H9 (cell line): ENCODE data around the gene GAK. TPM values are rescaled to one million over a fixed set of nuclear protein-coding genes. Genes with fewer than 3 reads are reported as not detected.

Experiments used
- DNase-seq: peaks from one replicate; pipeline ENCODE4 v3.0.0-alpha.2; 2017
- H2AFZ ChIP-seq: one replicate; pipeline ENCODE4 v1.6.1; 2013; ENCODE audit warnings: mild to moderate bottlenecking, low read length, control low read depth, moderate library complexity
- H2AK5ac ChIP-seq: 2 replicates; pipeline ENCODE4 v1.6.1; 2013; ENCODE audit warnings: low read length, control low read depth, mixed read lengths; ENCODE audit not compliant: insufficient read length
- H2BK120ac ChIP-seq: one replicate; pipeline ENCODE4 v1.6.1; 2013; ENCODE audit warnings: low read depth, mild to moderate bottlenecking, low read length, control low read depth, inconsistent platforms; ENCODE audit not compliant: poor library complexity, severe bottlenecking
- H2BK12ac ChIP-seq: 2 replicates; pipeline ENCODE4 v1.6.1; 2013; ENCODE audit warnings: low read length, control low read depth, mixed read lengths, low read depth; ENCODE audit not compliant: insufficient read length
- H2BK15ac ChIP-seq: 2 replicates; pipeline ENCODE4 v1.6.1; 2013; ENCODE audit warnings: low read depth, low read length, control low read depth
- H2BK20ac ChIP-seq: one replicate; pipeline ENCODE4 v1.6.1; 2013; ENCODE audit warnings: low read depth, mild to moderate bottlenecking, low read length, control low read depth, inconsistent platforms; ENCODE audit not compliant: poor library complexity, severe bottlenecking
- H2BK5ac ChIP-seq: 2 replicates; pipeline ENCODE4 v1.6.1; 2013; ENCODE audit warnings: low read length, control low read depth, mixed read lengths; ENCODE audit not compliant: insufficient read length
- H3K14ac ChIP-seq: 2 replicates; pipeline ENCODE4 v1.6.1; 2013; ENCODE audit warnings: low read length, control low read depth; ENCODE audit not compliant: insufficient read depth
- H3K18ac ChIP-seq: 2 replicates; pipeline ENCODE4 v1.6.1; 2013; ENCODE audit warnings: low read depth, mild to moderate bottlenecking, mixed read lengths, low read length, control low read depth; ENCODE audit not compliant: insufficient read length
- H3K23ac ChIP-seq: 2 replicates; pipeline ENCODE4 v1.6.1; 2013; ENCODE audit warnings: low read length, control low read depth, mixed read lengths, low read depth; ENCODE audit not compliant: insufficient read length
- H3K23me2 ChIP-seq: 2 replicates; pipeline ENCODE4 v1.6.1; 2013; ENCODE audit warnings: low read depth, mild to moderate bottlenecking, mixed read lengths, low read length, control low read depth; ENCODE audit not compliant: insufficient read length, poor library complexity, severe bottlenecking
- H3K27ac ChIP-seq: 2 replicates; pipeline ENCODE4 v1.5.1; 2013; ENCODE audit warnings: low read length, control low read depth, mixed read lengths, low read depth; ENCODE audit not compliant: insufficient read length
- H3K27me3 ChIP-seq: 2 replicates; pipeline ENCODE4 v1.6.1; 2013; ENCODE audit warnings: low read length, control low read depth, inconsistent platforms; ENCODE audit not compliant: insufficient read depth
- H3K4ac ChIP-seq: 2 replicates; pipeline ENCODE4 v1.6.1; 2013; ENCODE audit warnings: low read depth, mild to moderate bottlenecking, control low read depth, inconsistent platforms, low read length, moderate library complexity
- H3K4me1 ChIP-seq: 2 replicates; pipeline ENCODE4 v1.6.1; 2013; ENCODE audit warnings: low read length, control low read depth, inconsistent platforms; ENCODE audit not compliant: insufficient read depth
- H3K4me2 ChIP-seq: 2 replicates; pipeline ENCODE4 v1.6.1; 2013; ENCODE audit warnings: low read length, control low read depth, mixed read lengths; ENCODE audit not compliant: insufficient read length, insufficient read depth
- H3K56ac ChIP-seq: 2 replicates; pipeline ENCODE4 v1.6.1; 2013; ENCODE audit warnings: low read depth, mild to moderate bottlenecking, mixed read lengths, low read length, control low read depth; ENCODE audit not compliant: insufficient read length
- H3K79me1 ChIP-seq: 2 replicates; pipeline ENCODE4 v1.6.1; 2013; ENCODE audit warnings: low read depth, mild to moderate bottlenecking, moderate library complexity, low read length, control low read depth, inconsistent platforms; ENCODE audit not compliant: insufficient read depth, poor library complexity, severe bottlenecking
- H3K79me2 ChIP-seq: 2 replicates; pipeline ENCODE4 v1.6.1; 2013; ENCODE audit warnings: low read length, control low read depth, inconsistent platforms; ENCODE audit not compliant: insufficient read depth
- H3K9ac ChIP-seq: 2 replicates; pipeline ENCODE4 v1.6.1; 2013; ENCODE audit warnings: low read length, control low read depth, mixed read lengths; ENCODE audit not compliant: insufficient read length; ENCODE audit errors: extremely low read depth
- H3K9me3 ChIP-seq: one replicate; pipeline ENCODE4 v1.6.1; 2013; ENCODE audit warnings: low read depth, low read length, inconsistent platforms; ENCODE audit not compliant: control insufficient read depth
- H3T11ph ChIP-seq: one replicate; pipeline ENCODE4 v1.6.1; 2013; ENCODE audit warnings: mild to moderate bottlenecking, low read length, control low read depth, inconsistent platforms
- H4K20me1 ChIP-seq: one replicate; pipeline ENCODE4 v1.6.1; 2013; ENCODE audit not compliant: control insufficient read depth, insufficient read length, insufficient read depth
- H4K5ac ChIP-seq: 2 replicates; pipeline ENCODE4 v1.6.1; 2013; ENCODE audit warnings: low read depth, mild to moderate bottlenecking, mixed read lengths, low read length, control low read depth; ENCODE audit not compliant: insufficient read length
- H4K8ac ChIP-seq: replicated peaks from 2 replicates; pipeline ENCODE4 v1.6.1; 2013; ENCODE audit warnings: low read length, control low read depth, mixed read lengths, low read depth; ENCODE audit not compliant: insufficient read length
- H4K91ac ChIP-seq: 2 replicates; pipeline ENCODE4 v1.6.1; 2013; ENCODE audit warnings: low read depth, mild to moderate bottlenecking, moderate library complexity, mixed read lengths, low read length, control low read depth; ENCODE audit not compliant: insufficient read length
- H3K27ac Mint-ChIP-seq, 3 experiments: 2 replicates in 2 of 3; 3 replicates in 1 of 3; pipeline ENCODE4 v1.8.0; 2020 to 2021; ENCODE audit warnings: mixed read lengths in 3 of 3, mild to moderate bottlenecking in 1 of 3, moderate library complexity in 1 of 3
- H3K27me3 Mint-ChIP-seq: 2 replicates; pipeline ENCODE4 v1.8.0; 2021; ENCODE audit warnings: low read depth, mild to moderate bottlenecking, moderate library complexity, mixed read lengths
- H3K36me3 Mint-ChIP-seq, 3 experiments: 2 replicates in 2 of 3; 3 replicates in 1 of 3; pipeline ENCODE4 v1.8.0; 2020 to 2021; ENCODE audit warnings: low read depth in 3 of 3, mixed read lengths in 3 of 3; ENCODE audit not compliant: insufficient read depth in 1 of 3
- H3K4me1 Mint-ChIP-seq, 2 experiments: 2 replicates each; pipeline ENCODE4 v1.8.0; 2020; ENCODE audit warnings: mixed read lengths in 2 of 2
- H3K4me3 Mint-ChIP-seq, 2 experiments: 2 replicates in 1 of 2; 3 replicates in 1 of 2; pipeline ENCODE4 v1.8.0; 2020 to 2021; ENCODE audit warnings: mild to moderate bottlenecking in 2 of 2, mixed read lengths in 2 of 2, moderate library complexity in 1 of 2
- H3K9me3 Mint-ChIP-seq, 2 experiments: 2 replicates in 1 of 2; 3 replicates in 1 of 2; pipeline ENCODE4 v1.8.0; 2020; ENCODE audit warnings: mild to moderate bottlenecking in 2 of 2, mixed read lengths in 2 of 2, moderate library complexity in 1 of 2
- WGBS: extraction: QIAGEN DNeasy Blood & Tissue Kit; methylation state at CpG from one replicate; pipeline ENCODE4 v1.1.7; 2013; ENCODE audit warnings: missing lambda C conversion rate, low lambda C conversion rate, mixed read lengths; ENCODE audit not compliant: insufficient read length; ENCODE audit errors: extremely low coverage; 5-methylcytosine and 5-hydroxymethylcytosine counted together
- total RNA-seq: library from RNA; stranded (reverse); gene quantifications from 2 replicates; pipeline ENCODE4 v1.2.1, GENCODE V29; 2021
- TF ChIP-seq, protein P1 (sequence below): fragments of 200-600 bp; sonication (generic); conservative IDR thresholded peaks from 3 replicates; pipeline ENCODE4 v1.8.0; 2021; ENCODE audit warnings: antibody characterized with exemption, mild to moderate bottlenecking

Gene GAK
- total RNA-seq, 1 experiment from 2014 or later, result 80.7 TPM

DNA sequence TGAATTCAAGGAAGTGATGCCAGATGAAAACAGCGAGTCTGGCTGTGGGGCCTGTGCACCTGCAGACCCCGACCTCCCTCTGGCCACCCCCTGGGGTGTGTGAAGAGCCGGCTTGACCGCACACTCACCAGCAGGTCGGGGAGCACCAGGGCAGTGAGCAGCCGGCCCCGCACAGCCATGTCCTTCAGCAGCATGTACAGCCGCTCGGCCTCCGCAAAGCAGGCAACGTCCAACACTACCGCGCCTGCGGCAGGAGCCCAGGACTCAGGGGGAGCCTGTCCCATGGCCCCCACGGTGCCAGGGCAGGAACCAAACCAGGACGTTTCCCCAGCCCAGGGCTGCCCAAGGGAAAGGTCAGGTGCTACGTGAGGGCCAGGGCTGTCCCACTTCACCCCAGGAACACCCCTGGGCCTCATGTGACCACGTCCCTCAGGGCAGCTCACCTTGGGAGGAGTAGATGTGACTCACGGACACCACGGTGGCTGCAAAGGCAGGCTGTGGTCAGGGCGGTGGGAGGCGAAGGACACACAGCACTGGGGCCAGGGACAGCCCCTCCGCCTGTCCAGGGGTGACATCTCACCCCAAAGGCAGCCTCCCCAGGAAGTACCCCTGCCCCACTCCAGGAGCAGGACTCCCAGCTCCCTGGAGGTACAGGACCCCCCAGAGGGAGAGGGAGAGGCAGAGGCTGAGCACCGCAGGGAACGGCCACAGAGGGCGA is 33.1 kb upstream of the GAK start:
- Histone ChIP-seq H2BK5ac (no peak overlapping the region), H3K23me2 (no peaks in the 10 kb centered on the region), H3K18ac (no peak overlapping the region), H3K27ac (no peak overlapping the region), H4K8ac (no peak overlapping the region), H4K5ac (no peak overlapping the region), H3K14ac (no peak overlapping the region), H3K9me3 (no peaks in the 10 kb centered on the region), H4K91ac (no peak overlapping the region), H2AK5ac (no peak overlapping the region), H3K9ac (no peak overlapping the region), H3K56ac (no peak overlapping the region), H2AFZ (no peak overlapping the region), H3K79me1 (no peaks in the 10 kb centered on the region), H4K20me1 (no peaks in the 10 kb centered on the region), H3K4me1 (no peaks in the 10 kb centered on the region), H2BK15ac (no peak overlapping the region), H2BK12ac (no peak overlapping the region), H2BK20ac (no peak overlapping the region), H2BK120ac (no peak overlapping the region), H3K27me3 (no peaks in the 10 kb centered on the region; the same call in 1 of the 2 replicates), H3K23ac (no peak overlapping the region), H3K79me2 (no peaks in the 10 kb centered on the region), H3K4ac (no peak overlapping the region), H3K4me2 (no peak overlapping the region), H3T11ph (no peak overlapping the region)
- Mint-ChIP-seq H3K27me3 (no peaks in the 10 kb centered on the region), H3K27ac (no peak overlapping the region), H3K4me3 (no peak overlapping the region), H3K36me3 (no peaks in the 10 kb centered on the region), H3K9me3 (no peaks in the 10 kb centered on the region), H3K4me1 (no peaks in the 10 kb centered on the region)
- WGBS, result no CpG with 5 or more reads among the region's 26 CpGs
- DNase-seq, result no peak
- TF ChIP-seq, protein P1, sequence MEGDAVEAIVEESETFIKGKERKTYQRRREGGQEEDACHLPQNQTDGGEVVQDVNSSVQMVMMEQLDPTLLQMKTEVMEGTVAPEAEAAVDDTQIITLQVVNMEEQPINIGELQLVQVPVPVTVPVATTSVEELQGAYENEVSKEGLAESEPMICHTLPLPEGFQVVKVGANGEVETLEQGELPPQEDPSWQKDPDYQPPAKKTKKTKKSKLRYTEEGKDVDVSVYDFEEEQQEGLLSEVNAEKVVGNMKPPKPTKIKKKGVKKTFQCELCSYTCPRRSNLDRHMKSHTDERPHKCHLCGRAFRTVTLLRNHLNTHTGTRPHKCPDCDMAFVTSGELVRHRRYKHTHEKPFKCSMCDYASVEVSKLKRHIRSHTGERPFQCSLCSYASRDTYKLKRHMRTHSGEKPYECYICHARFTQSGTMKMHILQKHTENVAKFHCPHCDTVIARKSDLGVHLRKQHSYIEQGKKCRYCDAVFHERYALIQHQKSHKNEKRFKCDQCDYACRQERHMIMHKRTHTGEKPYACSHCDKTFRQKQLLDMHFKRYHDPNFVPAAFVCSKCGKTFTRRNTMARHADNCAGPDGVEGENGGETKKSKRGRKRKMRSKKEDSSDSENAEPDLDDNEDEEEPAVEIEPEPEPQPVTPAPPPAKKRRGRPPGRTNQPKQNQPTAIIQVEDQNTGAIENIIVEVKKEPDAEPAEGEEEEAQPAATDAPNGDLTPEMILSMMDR, result no peak
